Mammary epithelial cell (primary cell): Measurements from ENCODE around the gene ZFAND2B.

ENCODE experiments used
- EZH2 ChIP-seq: IDR thresholded peaks from 2 replicates; pipeline ENCODE4 v1.6.1; 2012; ENCODE audit warnings: low read length, inconsistent platforms, borderline replicate concordance
- TF ChIP-seq, protein P1 (sequence below), 2 donors: IDR thresholded peaks in 1 of 2; conservative IDR thresholded peaks in 1 of 2; 2 replicates each; pipeline ENCODE4 v1.5.1; 2011 to 2012; ENCODE audit warnings: inconsistent platforms in 2 of 2, low read length in 2 of 2, mild to moderate bottlenecking in 2 of 2, control low read depth in 1 of 2, low read depth in 1 of 2; ENCODE audit not compliant: insufficient read depth in 1 of 2; ENCODE audit errors: extremely low read depth in 1 of 2

GRCh38 chr2:219247678-219248642 is 41.4 kb downstream of the ZFAND2B start:
- TF ChIP-seq, protein P1, sequence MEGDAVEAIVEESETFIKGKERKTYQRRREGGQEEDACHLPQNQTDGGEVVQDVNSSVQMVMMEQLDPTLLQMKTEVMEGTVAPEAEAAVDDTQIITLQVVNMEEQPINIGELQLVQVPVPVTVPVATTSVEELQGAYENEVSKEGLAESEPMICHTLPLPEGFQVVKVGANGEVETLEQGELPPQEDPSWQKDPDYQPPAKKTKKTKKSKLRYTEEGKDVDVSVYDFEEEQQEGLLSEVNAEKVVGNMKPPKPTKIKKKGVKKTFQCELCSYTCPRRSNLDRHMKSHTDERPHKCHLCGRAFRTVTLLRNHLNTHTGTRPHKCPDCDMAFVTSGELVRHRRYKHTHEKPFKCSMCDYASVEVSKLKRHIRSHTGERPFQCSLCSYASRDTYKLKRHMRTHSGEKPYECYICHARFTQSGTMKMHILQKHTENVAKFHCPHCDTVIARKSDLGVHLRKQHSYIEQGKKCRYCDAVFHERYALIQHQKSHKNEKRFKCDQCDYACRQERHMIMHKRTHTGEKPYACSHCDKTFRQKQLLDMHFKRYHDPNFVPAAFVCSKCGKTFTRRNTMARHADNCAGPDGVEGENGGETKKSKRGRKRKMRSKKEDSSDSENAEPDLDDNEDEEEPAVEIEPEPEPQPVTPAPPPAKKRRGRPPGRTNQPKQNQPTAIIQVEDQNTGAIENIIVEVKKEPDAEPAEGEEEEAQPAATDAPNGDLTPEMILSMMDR (conservative IDR thresholded peaks at IDR 0.05 in 1 of 2, IDR thresholded peaks at IDR 0.05 in 1 of 2; ENCODE audit: extremely low read depth in 1 of 2, insufficient read depth in 1 of 2, low read depth in 1 of 2, low read length in 2 of 2) = no peak
- no peak for TF ChIP-seq EZH2
